Measurements from ENCODE around the gene CGGBP1.

DNA sequence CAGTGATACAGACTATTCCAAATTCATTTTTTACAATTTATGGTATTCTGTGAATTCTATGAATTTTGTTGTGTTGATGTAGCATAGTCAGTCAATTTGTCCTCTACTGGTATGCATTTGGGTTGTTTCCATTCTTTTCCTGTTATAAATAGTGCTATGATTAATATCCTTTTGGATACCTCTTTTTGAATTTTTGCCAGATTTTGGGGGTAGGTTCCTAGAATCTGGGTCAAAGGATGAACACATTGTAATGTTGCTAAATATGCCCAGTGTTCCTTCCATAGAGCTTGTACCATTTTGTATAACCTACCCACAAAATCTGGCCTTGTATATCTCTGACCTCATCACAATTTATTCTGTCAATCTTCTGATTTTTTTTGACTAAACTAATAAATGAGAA, 46.5 kb upstream of the CGGBP1 start:
- TF ChIP-seq, protein P1, sequence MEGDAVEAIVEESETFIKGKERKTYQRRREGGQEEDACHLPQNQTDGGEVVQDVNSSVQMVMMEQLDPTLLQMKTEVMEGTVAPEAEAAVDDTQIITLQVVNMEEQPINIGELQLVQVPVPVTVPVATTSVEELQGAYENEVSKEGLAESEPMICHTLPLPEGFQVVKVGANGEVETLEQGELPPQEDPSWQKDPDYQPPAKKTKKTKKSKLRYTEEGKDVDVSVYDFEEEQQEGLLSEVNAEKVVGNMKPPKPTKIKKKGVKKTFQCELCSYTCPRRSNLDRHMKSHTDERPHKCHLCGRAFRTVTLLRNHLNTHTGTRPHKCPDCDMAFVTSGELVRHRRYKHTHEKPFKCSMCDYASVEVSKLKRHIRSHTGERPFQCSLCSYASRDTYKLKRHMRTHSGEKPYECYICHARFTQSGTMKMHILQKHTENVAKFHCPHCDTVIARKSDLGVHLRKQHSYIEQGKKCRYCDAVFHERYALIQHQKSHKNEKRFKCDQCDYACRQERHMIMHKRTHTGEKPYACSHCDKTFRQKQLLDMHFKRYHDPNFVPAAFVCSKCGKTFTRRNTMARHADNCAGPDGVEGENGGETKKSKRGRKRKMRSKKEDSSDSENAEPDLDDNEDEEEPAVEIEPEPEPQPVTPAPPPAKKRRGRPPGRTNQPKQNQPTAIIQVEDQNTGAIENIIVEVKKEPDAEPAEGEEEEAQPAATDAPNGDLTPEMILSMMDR (IDR thresholded peaks at IDR 0.05; ENCODE audit: low read length) = no peak
- TF ChIP-seq EZH2 (IDR thresholded peaks at IDR 0.05; ENCODE audit: borderline replicate concordance, low read length) = no peak
